C4-2B (cell line): ENCODE data around the gene CYTH1.

Experiments
- ZFX ChIP-seq: fragments of 450-650 bp; IDR thresholded peaks from 2 replicates; pipeline ENCODE4 v1.6.1; 2017
- TF ChIP-seq, protein P1 (sequence below): fragments of 450-650 bp; conservative IDR thresholded peaks from 2 replicates; pipeline ENCODE4 v1.5.1; 2017; ENCODE audit warnings: mild to moderate bottlenecking

DNA sequence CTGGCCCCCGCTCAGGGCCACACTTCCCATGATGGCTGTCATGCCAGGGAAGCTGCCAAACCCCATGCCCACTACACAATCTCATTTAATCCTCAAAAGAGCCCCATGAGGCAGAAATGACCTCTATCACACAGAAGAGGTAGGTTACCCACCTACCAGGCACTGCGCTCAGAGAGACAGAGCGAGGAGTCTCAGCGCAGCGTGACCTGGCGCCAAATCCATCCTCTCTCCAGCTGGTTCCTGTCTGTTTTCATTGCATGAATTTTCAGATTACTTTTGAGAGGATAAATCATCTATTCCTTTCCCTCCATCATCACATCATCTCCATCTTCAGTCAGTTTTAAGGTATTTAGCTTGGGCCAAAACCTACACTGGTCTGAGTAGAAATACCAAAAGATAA, 103.4 kb downstream of the CYTH1 start:
- TF ChIP-seq, protein P1, sequence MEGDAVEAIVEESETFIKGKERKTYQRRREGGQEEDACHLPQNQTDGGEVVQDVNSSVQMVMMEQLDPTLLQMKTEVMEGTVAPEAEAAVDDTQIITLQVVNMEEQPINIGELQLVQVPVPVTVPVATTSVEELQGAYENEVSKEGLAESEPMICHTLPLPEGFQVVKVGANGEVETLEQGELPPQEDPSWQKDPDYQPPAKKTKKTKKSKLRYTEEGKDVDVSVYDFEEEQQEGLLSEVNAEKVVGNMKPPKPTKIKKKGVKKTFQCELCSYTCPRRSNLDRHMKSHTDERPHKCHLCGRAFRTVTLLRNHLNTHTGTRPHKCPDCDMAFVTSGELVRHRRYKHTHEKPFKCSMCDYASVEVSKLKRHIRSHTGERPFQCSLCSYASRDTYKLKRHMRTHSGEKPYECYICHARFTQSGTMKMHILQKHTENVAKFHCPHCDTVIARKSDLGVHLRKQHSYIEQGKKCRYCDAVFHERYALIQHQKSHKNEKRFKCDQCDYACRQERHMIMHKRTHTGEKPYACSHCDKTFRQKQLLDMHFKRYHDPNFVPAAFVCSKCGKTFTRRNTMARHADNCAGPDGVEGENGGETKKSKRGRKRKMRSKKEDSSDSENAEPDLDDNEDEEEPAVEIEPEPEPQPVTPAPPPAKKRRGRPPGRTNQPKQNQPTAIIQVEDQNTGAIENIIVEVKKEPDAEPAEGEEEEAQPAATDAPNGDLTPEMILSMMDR, result no peak
- no peak for TF ChIP-seq ZFX
